Suprapubic skin (tissue), 4 donors: ENCODE measurements around the gene ZEB2.

Source experiments
- CTCF ChIP-seq, 2 donors: fragments of 200-600 bp in 1 of 2; fragments of 450-650 bp in 1 of 2; sonication (generic) in 1 of 2; IDR thresholded peaks; one replicate each; pipeline ENCODE4 v1.5.1; 2016 to 2019; ENCODE audit warnings: antibody characterized with exemption in 2 of 2, mild to moderate bottlenecking in 1 of 2, moderate library complexity in 1 of 2
- EP300 ChIP-seq: sonication (generic); formaldehyde crosslinking; IDR thresholded peaks from one replicate; pipeline ENCODE4 v1.6.1; 2017; ENCODE audit warnings: antibody characterized with exemption
- POLR2A ChIP-seq, 2 donors: fragments of 450-650 bp; IDR thresholded peaks; one replicate each; pipeline ENCODE4 v1.6.1; 2017; ENCODE audit warnings: antibody characterized with exemption in 2 of 2, mild to moderate bottlenecking in 2 of 2, moderate library complexity in 2 of 2
- POLR2AphosphoS5 ChIP-seq, 3 donors: sonication (generic); formaldehyde crosslinking; IDR thresholded peaks; one replicate each; pipeline ENCODE4 v1.6.1; 2017; ENCODE audit warnings: antibody characterized with exemption in 3 of 3

- TF ChIP-seq POLR2A (IDR thresholded peaks at IDR 0.05) (no peak), CTCF (IDR thresholded peaks at IDR 0.05) (no peak), POLR2AphosphoS5 (IDR thresholded peaks at IDR 0.05) (no peak), EP300 (no peak)
Measured at GRCh38 chr2:144521686-144522085, 1.8 kb upstream of the ZEB2 start.
